ENCODE measurements around the gene GPR180. TPM values are rescaled to one million over a fixed set of nuclear protein-coding genes. Genes with fewer than 3 reads are reported as not detected.
A peak's percentile ranks its signal among the peaks of the same experiment; 100 is the strongest.

The GPR180 gene
- total RNA-seq, 1 experiment from 2014 or later = 5.0 TPM

- ATAC-seq (no peak), DNase-seq (ENCODE audit: low spot score) (no peak)
- Mint-ChIP-seq H3K9me3 (peaks cover 6% of the 10 kb centered on the region), H3K36me3 (peaks cover 20% of the 10 kb centered on the region), H3K4me1 (peaks cover 8% of the 10 kb centered on the region), H3K4me3 (peak overlapping the region; percentile 78), H3K27ac (no peak overlapping the region), H3K27me3 (ENCODE audit: low read depth) (peaks cover 24% of the 10 kb centered on the region)
- TF ChIP-seq STAT6 (CRISPR knock-in tag; conservative IDR thresholded peaks at IDR 0.05; ENCODE audit: low read depth) (no peak), GRHL2 (CRISPR knock-in tag; IDR thresholded peaks at IDR 0.05; ENCODE audit: insufficient replicate concordance, severe bottlenecking) (no peak), ATF1 (CRISPR knock-in tag; IDR thresholded peaks at IDR 0.05) (no peak), HMGXB4 (CRISPR knock-in tag; IDR thresholded peaks at IDR 0.05) (no peak), USF1 (CRISPR knock-in tag; IDR thresholded peaks at IDR 0.05) (no peak)
- CTCF ChIA-PET = interaction anchor here (0.6 to 1.6 kb wide), 4 partner anchors 15 to 84 kb away, joined by 3 to 6 read pairs (median 4); no protein-coding TSS in a partner anchor
- POLR2A ChIA-PET = interaction anchor here (0.5 to 1.9 kb wide), 3 partner anchors 53 to 669 kb away, joined by 3 to 11 read pairs (median 3); no protein-coding TSS in a partner anchor
These were observed 810 bp downstream of the GPR180 start for GRCh38 chr13:94602467-94602866.

- Mint-ChIP-seq H3K27ac (no peak overlapping the region), H3K36me3 (peaks cover 27% of the 10 kb centered on the region), H3K27me3 (ENCODE audit: low read depth) (no peaks in the 10 kb centered on the region), H3K4me1 (peaks cover 8% of the 10 kb centered on the region), H3K4me3 (no peak overlapping the region), H3K9me3 (no peaks in the 10 kb centered on the region)
- DNase-seq (ENCODE audit: low spot score) (no peak), ATAC-seq (no peak)
- CTCF ChIA-PET = no interaction called here
- POLR2A ChIA-PET = no interaction called here
- TF ChIP-seq FOXP4 (CRISPR knock-in tag; IDR thresholded peaks at IDR 0.05) (no peak), GRHL2 (CRISPR knock-in tag; IDR thresholded peaks at IDR 0.05; ENCODE audit: insufficient replicate concordance, severe bottlenecking) (no peak), ATF6 (CRISPR knock-in tag; IDR thresholded peaks at IDR 0.05) (no peak), ZNF512 (CRISPR knock-in tag; IDR thresholded peaks at IDR 0.05; ENCODE audit: borderline replicate concordance) (no peak), FOXP1 (CRISPR knock-in tag; IDR thresholded peaks at IDR 0.05; ENCODE audit: borderline replicate concordance) (no peak), GABPB1 (CRISPR knock-in tag; IDR thresholded peaks at IDR 0.05) (no peak), IRF2 (CRISPR knock-in tag; IDR thresholded peaks at IDR 0.05; ENCODE audit: borderline replicate concordance, low read depth) (no peak), CREB1 (CRISPR knock-in tag; IDR thresholded peaks at IDR 0.05) (no peak), SMAD4 (CRISPR knock-in tag; IDR thresholded peaks at IDR 0.05) (no peak), CDX4 (CRISPR knock-in tag; IDR thresholded peaks at IDR 0.05; ENCODE audit: borderline replicate concordance) (no peak), HMGA2 (CRISPR knock-in tag; IDR thresholded peaks at IDR 0.05) (no peak), ZMAT4 (CRISPR knock-in tag; IDR thresholded peaks at IDR 0.05) (no peak), PREB (CRISPR knock-in tag; IDR thresholded peaks at IDR 0.05; ENCODE audit: borderline replicate concordance) (no peak), KAT7 (CRISPR knock-in tag; IDR thresholded peaks at IDR 0.05; ENCODE audit: borderline replicate concordance) (no peak), ERG (CRISPR knock-in tag; IDR thresholded peaks at IDR 0.05) (no peak)
These were observed 5.4 kb downstream of the GPR180 start for GRCh38 chr13:94607056-94607455.

All from WTC11 (cell line).